Breast epithelium (tissue), 3 donors: ENCODE measurements around the gene KANSL2.

Source experiments
- CTCF ChIP-seq, 3 donors: fragments of 450-650 bp; IDR thresholded peaks; one replicate each; pipeline ENCODE4 v1.5.1; 2016 to 2017; ENCODE audit warnings: antibody characterized with exemption in 3 of 3, mild to moderate bottlenecking in 3 of 3, moderate library complexity in 3 of 3
- POLR2A ChIP-seq: fragments of 450-650 bp; IDR thresholded peaks from one replicate; pipeline ENCODE4 v1.6.1; 2016; ENCODE audit warnings: antibody characterized with exemption, mild to moderate bottlenecking, moderate library complexity
- POLR2AphosphoS5 ChIP-seq, 3 donors: sonication (generic); formaldehyde crosslinking; IDR thresholded peaks; one replicate each; pipeline ENCODE4 v1.6.1; 2017; ENCODE audit warnings: antibody characterized with exemption in 3 of 3

GRCh38 chr12:48690990-48691389 lies 9.0 kb upstream of the KANSL2 start:
- no peak for TF ChIP-seq CTCF (IDR thresholded peaks at IDR 0.05)
- TF ChIP-seq POLR2A, result no peak
- TF ChIP-seq POLR2AphosphoS5 (IDR thresholded peaks at IDR 0.05), result no peak
